Measurements from ENCODE around the gene UPF3A. TPM values are rescaled to one million over a fixed set of nuclear protein-coding genes. Genes with fewer than 3 reads are reported as not detected.

The UPF3A gene
- polyA plus RNA-seq, 2 of the 4 experiments (the other 2 are of a cell fraction): 51.0 to 62.6 TPM

DNA sequence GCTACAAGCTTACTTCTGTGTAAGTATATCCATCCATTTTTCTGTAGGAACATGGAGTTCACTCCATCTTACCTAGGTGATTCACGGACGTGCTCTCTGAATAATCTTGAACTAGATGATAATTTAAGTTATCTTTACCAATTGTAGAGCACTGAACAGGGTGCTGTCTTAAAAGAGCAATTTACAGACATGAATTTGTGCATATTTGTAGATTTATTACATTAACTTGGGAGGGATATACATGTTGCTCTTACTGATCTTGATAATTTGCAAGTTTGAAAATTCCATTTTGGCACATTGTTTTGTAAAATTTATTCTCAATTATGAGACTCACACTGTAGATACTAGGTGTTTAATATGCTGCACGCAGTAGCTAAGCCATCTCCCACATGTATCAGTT lies 37.4 kb upstream of the UPF3A start:
- Histone ChIP-seq H3K4me3 (no peak overlapping the region), H3K9me3 (no peaks in the 10 kb centered on the region), H3K4me1 (no peaks in the 10 kb centered on the region), H3K4me2 (no peak overlapping the region), H3K27ac (no peak overlapping the region)
- DNase-seq (ENCODE audit: low read depth in 1 of 2, low spot score in 1 of 2) (no peak), FAIRE-seq (no peak), ATAC-seq (no peak)
- WGBS (ENCODE audit: missing lambda C conversion rate): 97% methylated on average over 3 of the region's 3 CpGs
- no peak for TF ChIP-seq FOSB (CRISPR knock-in tag; IDR thresholded peaks at IDR 0.05)
- TF ChIP-seq NFE2L2 (conservative IDR thresholded peaks at IDR 0.05; ENCODE audit: low read length): no peak
- TF ChIP-seq, protein P1, sequence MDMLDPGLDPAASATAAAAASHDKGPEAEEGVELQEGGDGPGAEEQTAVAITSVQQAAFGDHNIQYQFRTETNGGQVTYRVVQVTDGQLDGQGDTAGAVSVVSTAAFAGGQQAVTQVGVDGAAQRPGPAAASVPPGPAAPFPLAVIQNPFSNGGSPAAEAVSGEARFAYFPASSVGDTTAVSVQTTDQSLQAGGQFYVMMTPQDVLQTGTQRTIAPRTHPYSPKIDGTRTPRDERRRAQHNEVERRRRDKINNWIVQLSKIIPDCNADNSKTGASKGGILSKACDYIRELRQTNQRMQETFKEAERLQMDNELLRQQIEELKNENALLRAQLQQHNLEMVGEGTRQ (IDR thresholded peaks at IDR 0.05): no peak
- no peak for TF ChIP-seq HOXB13 (CRISPR knock-in tag; IDR thresholded peaks at IDR 0.05; ENCODE audit: low read depth)
- no peak for TF ChIP-seq MAZ (IDR thresholded peaks at IDR 0.05; ENCODE audit: borderline replicate concordance, low read depth, low read length)
- TF ChIP-seq, protein P2, sequence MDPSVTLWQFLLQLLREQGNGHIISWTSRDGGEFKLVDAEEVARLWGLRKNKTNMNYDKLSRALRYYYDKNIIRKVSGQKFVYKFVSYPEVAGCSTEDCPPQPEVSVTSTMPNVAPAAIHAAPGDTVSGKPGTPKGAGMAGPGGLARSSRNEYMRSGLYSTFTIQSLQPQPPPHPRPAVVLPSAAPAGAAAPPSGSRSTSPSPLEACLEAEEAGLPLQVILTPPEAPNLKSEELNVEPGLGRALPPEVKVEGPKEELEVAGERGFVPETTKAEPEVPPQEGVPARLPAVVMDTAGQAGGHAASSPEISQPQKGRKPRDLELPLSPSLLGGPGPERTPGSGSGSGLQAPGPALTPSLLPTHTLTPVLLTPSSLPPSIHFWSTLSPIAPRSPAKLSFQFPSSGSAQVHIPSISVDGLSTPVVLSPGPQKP (IDR thresholded peaks at IDR 0.05; ENCODE audit: low read depth, low read length): no peak
- TF ChIP-seq KDM5A (IDR thresholded peaks at IDR 0.05): no peak
- TF ChIP-seq, protein P3, sequence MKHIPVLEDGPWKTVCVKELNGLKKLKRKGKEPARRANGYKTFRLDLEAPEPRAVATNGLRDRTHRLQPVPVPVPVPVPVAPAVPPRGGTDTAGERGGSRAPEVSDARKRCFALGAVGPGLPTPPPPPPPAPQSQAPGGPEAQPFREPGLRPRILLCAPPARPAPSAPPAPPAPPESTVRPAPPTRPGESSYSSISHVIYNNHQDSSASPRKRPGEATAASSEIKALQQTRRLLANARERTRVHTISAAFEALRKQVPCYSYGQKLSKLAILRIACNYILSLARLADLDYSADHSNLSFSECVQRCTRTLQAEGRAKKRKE (CRISPR knock-in tag; IDR thresholded peaks at IDR 0.05; ENCODE audit: low read depth): no peak
- TF ChIP-seq HOXB5 (CRISPR knock-in tag; IDR thresholded peaks at IDR 0.05): no peak
- TF ChIP-seq, protein P4, sequence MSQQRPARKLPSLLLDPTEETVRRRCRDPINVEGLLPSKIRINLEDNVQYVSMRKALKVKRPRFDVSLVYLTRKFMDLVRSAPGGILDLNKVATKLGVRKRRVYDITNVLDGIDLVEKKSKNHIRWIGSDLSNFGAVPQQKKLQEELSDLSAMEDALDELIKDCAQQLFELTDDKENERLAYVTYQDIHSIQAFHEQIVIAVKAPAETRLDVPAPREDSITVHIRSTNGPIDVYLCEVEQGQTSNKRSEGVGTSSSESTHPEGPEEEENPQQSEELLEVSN (IDR thresholded peaks at IDR 0.05; ENCODE audit: borderline replicate concordance, low read depth): no peak
- TF ChIP-seq RCOR1 (IDR thresholded peaks at IDR 0.05; ENCODE audit: low read depth, low read length): no peak
- no peak for TF ChIP-seq BHLHE40 (IDR thresholded peaks at IDR 0.05; ENCODE audit: low read depth, low read length)
- TF ChIP-seq RAD21 (conservative IDR thresholded peaks at IDR 0.05 in 1 of 2, IDR thresholded peaks at IDR 0.05 in 1 of 2): no peak
- POLR2A ChIA-PET: no interaction called here
- CTCF ChIA-PET: no interaction called here

DNA sequence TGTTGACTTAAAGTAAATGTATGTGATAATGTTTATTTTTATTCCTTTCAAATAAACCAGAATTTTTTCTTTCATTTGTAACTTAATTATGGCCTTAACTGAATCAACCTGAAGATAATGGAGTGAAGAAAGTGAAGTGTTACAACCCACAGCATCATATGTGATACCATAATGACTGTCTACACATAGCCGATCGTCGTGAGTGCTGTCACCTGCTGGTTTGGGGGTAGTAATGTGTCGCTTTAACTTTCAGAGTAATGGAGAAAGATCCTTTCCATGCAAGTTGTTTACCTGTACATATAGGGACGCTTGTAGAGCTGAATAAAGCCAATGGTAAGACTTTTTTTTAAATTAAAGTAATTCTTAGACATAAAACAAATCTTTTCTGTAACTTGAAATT lies 36.8 kb upstream of the UPF3A start:
- DNase-seq (ENCODE audit: low read depth in 1 of 2, low spot score in 1 of 2) (no peak), ATAC-seq (no peak), FAIRE-seq (no peak)
- ChIA-PET POLR2A (no interaction called here), CTCF (no interaction called here)
- Histone ChIP-seq H3K4me2 (no peak overlapping the region), H3K27ac (no peak overlapping the region), H3K9me3 (no peaks in the 10 kb centered on the region), H3K4me3 (no peak overlapping the region), H3K4me1 (no peaks in the 10 kb centered on the region)
- no peak for TF ChIP-seq PHF8 (IDR thresholded peaks at IDR 0.05; ENCODE audit: borderline replicate concordance, low read depth)
- no peak for TF ChIP-seq CBX2 (IDR thresholded peaks at IDR 0.05; ENCODE audit: borderline replicate concordance, low read depth)
- TF ChIP-seq POLR2AphosphoS2 (conservative IDR thresholded peaks at IDR 0.05; ENCODE audit: low read length): no peak
- no peak for TF ChIP-seq ZFP36 (IDR thresholded peaks at IDR 0.05; ENCODE audit: borderline replicate concordance, partially characterized antibody)
- TF ChIP-seq, protein P5, sequence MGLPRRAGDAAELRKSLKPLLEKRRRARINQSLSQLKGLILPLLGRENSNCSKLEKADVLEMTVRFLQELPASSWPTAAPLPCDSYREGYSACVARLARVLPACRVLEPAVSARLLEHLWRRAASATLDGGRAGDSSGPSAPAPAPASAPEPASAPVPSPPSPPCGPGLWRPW (IDR thresholded peaks at IDR 0.05): no peak
- no peak for TF ChIP-seq FOSB (CRISPR knock-in tag; IDR thresholded peaks at IDR 0.05)
- TF ChIP-seq, protein P2 (IDR thresholded peaks at IDR 0.05; ENCODE audit: low read depth, low read length): no peak
- TF ChIP-seq, protein P6, sequence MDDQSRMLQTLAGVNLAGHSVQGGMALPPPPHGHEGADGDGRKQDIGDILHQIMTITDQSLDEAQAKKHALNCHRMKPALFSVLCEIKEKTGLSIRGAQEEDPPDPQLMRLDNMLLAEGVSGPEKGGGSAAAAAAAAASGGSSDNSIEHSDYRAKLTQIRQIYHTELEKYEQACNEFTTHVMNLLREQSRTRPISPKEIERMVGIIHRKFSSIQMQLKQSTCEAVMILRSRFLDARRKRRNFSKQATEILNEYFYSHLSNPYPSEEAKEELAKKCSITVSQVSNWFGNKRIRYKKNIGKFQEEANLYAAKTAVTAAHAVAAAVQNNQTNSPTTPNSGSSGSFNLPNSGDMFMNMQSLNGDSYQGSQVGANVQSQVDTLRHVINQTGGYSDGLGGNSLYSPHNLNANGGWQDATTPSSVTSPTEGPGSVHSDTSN (IDR thresholded peaks at IDR 0.05): no peak
- no peak for TF ChIP-seq MAZ (IDR thresholded peaks at IDR 0.05; ENCODE audit: borderline replicate concordance, low read depth, low read length)
- no peak for TF ChIP-seq RCOR1 (IDR thresholded peaks at IDR 0.05; ENCODE audit: low read depth, low read length)
- TF ChIP-seq JUN (IDR thresholded peaks at IDR 0.05): no peak
- no peak for TF ChIP-seq HOXB5 (CRISPR knock-in tag; IDR thresholded peaks at IDR 0.05)
- TF ChIP-seq FOSL2 (IDR thresholded peaks at IDR 0.05): no peak
- TF ChIP-seq FOSL2 (CRISPR knock-in tag; IDR thresholded peaks at IDR 0.05): no peak
- TF ChIP-seq, protein P3 (CRISPR knock-in tag; IDR thresholded peaks at IDR 0.05; ENCODE audit: low read depth): no peak
- TF ChIP-seq TP53 (CRISPR knock-in tag; IDR thresholded peaks at IDR 0.05): no peak
- TF ChIP-seq GATA3 (IDR thresholded peaks at IDR 0.05; ENCODE audit: borderline replicate concordance): no peak
- TF ChIP-seq, protein P4 (IDR thresholded peaks at IDR 0.05; ENCODE audit: borderline replicate concordance, low read depth): no peak
- no peak for TF ChIP-seq POLR2A (IDR thresholded peaks at IDR 0.05; ENCODE audit: low read length)
- TF ChIP-seq BHLHE40 (IDR thresholded peaks at IDR 0.05; ENCODE audit: low read depth, low read length): no peak
- WGBS (ENCODE audit: missing lambda C conversion rate): 89% methylated on average over 5 of the region's 5 CpGs

Measured in A549 (cell line).